Stomach smooth muscle (tissue), 2 donors: ENCODE data around the gene CPAMD8.
"Not testable (repeated sequence)": the region's sequence is repeated elsewhere in the genome, so short reads cannot be mapped to it uniquely, and the experiment has no call there.

Experiments
- H3K27ac ChIP-seq: one replicate; pipeline ENCODE4 v1.7.0; 2013; ENCODE audit warnings: mild to moderate bottlenecking, low read length, inconsistent platforms
- H3K27me3 ChIP-seq, 2 donors: one replicate each; pipeline ENCODE4 v1.7.0; 2013; ENCODE audit warnings: low read length in 2 of 2; ENCODE audit not compliant: insufficient read depth in 2 of 2, control insufficient read depth in 1 of 2
- H3K36me3 ChIP-seq, 2 donors: one replicate each; pipeline ENCODE4 v1.7.0; 2013; ENCODE audit warnings: low read length in 2 of 2; ENCODE audit not compliant: control insufficient read depth in 2 of 2, insufficient read depth in 2 of 2
- H3K4me1 ChIP-seq: one replicate; pipeline ENCODE4 v1.7.0; 2013; ENCODE audit warnings: low read length; ENCODE audit not compliant: control insufficient read depth, insufficient read depth
- H3K4me3 ChIP-seq, 2 donors: one replicate each; pipeline ENCODE4 v1.7.0; 2013; ENCODE audit warnings: low read length in 2 of 2
- H3K9ac ChIP-seq, 2 donors: one replicate each; pipeline ENCODE4 v1.7.0; 2013; ENCODE audit warnings: low read length in 2 of 2, mild to moderate bottlenecking in 1 of 2
- H3K9me3 ChIP-seq, 2 donors: one replicate each; pipeline ENCODE4 v1.7.0; 2013; ENCODE audit warnings: low read length in 2 of 2; ENCODE audit not compliant: control insufficient read depth in 2 of 2
- donor health status: healthy.
- donor health status: Pancreatic carcinoma.

Gene CPAMD8

DNA sequence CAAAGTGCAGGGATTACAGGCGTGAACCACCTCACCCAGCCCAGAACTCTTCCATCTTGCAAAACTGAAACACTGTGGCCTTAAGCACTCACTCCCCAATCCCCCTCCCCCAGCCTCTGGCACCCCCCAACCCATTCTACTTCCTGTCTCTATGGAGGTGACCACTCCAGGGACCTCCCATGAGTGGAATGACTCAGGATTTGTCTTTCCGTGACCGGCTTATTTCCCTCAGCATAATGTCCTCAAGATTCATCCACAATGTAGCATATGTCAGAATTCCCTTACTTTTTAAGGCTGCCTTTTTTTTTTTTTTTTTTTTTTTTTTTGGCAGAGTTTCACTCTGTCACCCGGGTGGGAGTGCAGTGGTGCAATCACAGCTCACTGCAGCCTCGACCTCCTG is 141.4 kb downstream of the CPAMD8 start:
- peaks cover 4 to 8% of the 10 kb centered on the region in 2 donors for H3K9me3 ChIP-seq
- no peak overlapping the region for H3K27ac ChIP-seq
- no peak overlapping the region for H3K4me3 ChIP-seq
- H3K36me3 ChIP-seq = no peaks in the 10 kb centered on the region
- peaks cover 11% of the 10 kb centered on the region for H3K4me1 ChIP-seq
- peaks cover 8 to 13% of the 10 kb centered on the region in 2 donors for H3K27me3 ChIP-seq
- no peak overlapping the region for H3K9ac ChIP-seq

DNA sequence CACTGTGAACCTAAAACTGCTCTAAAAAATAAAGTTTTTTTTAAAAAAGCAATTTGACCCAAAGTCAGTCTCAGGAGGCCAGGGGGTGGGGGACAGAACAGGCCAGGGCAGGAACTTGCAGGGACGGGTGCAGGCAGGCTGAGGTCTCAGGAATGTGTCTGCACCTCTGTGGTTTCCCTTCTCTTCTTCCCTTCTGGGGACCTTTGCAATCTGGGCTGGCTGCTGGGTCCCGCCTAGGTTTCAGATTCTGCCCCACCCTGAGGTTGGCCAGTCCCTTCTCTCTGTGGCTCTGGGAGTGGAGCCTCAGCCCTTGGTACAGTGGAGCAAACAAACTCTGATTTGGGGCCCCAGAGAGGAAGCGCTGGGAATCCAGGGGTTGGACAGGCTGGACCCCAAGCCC is 143.1 kb downstream of the CPAMD8 start:
- no peak overlapping the region for H3K27ac ChIP-seq
- peaks cover 3% of the 10 kb centered on the region for H3K4me1 ChIP-seq

DNA sequence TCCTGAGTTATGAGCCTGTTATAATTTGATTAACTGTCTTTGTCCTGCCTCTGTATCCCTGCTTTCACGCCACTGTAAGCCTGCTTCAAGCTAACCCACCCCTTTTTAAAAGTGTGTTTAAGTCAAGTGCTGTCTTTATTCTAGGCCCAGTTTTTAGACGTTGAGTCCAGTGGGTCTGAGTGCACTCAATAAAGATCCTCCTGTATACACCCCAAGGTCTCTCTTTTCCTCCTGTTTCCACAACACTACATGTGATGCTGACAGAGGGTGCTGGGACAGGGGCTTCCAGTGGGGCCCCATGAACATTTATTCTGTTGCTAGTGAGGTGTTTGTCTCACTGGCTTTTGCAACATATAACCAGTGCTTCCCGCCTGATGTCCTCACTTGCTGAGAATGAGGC is 144.5 kb downstream of the CPAMD8 start:
- Histone ChIP-seq H3K36me3 (peaks cover 17 to 18% of the 10 kb centered on the region in 2 donors), H3K27ac (no peak overlapping the region), H3K4me1 (peaks cover under 1% of the 10 kb centered on the region), H3K9ac (no peak overlapping the region), H3K27me3 (no peaks in the 10 kb centered on the region), H3K9me3 (peaks cover 4 to 8% of the 10 kb centered on the region in 2 donors), H3K4me3 (no peak overlapping the region)

More for the DNA sequence above, 143.1 kb downstream of the CPAMD8 start:
- Histone ChIP-seq H3K4me3 (no peak overlapping the region), H3K9me3 (peaks cover 4 to 8% of the 10 kb centered on the region in 2 donors), H3K36me3 (peaks cover 4 to 5% of the 10 kb centered on the region in 2 donors), H3K9ac (no peak overlapping the region), H3K27me3 (peaks cover 3% of the 10 kb centered on the region in 2 donors)

GRCh38 chr19:16880884-16881554 is 145.6 kb downstream of the CPAMD8 start:
- Histone ChIP-seq H3K36me3 (peaks cover 18 to 27% of the 10 kb centered on the region in 2 donors), H3K9me3 (peaks cover 4 to 8% of the 10 kb centered on the region in 2 donors), H3K4me1 (no peaks in the 10 kb centered on the region), H3K27ac (no peak overlapping the region), H3K27me3 (no peaks in the 10 kb centered on the region), H3K4me3 (no peak overlapping the region), H3K9ac (no peak overlapping the region)

GRCh38 chr19:16878181-16878965 is 148.2 kb downstream of the CPAMD8 start:
- H3K27me3 ChIP-seq = no peaks in the 10 kb centered on the region
- H3K27ac ChIP-seq = no peak overlapping the region
- H3K4me1 ChIP-seq = no peaks in the 10 kb centered on the region
- peaks cover 4 to 8% of the 10 kb centered on the region in 2 donors for H3K9me3 ChIP-seq
- H3K9ac ChIP-seq = no peak overlapping the region
- no peak overlapping the region for H3K4me3 ChIP-seq
- peaks cover 18 to 30% of the 10 kb centered on the region in 2 donors for H3K36me3 ChIP-seq

GRCh38 chr19:16877581-16877980 is 149.0 kb downstream of the CPAMD8 start:
- Histone ChIP-seq H3K9ac (no peak overlapping the region), H3K27ac (no peak overlapping the region), H3K36me3 (peaks cover 23 to 37% of the 10 kb centered on the region in 2 donors), H3K27me3 (no peaks in the 10 kb centered on the region), H3K4me1 (no peaks in the 10 kb centered on the region), H3K4me3 (no peak overlapping the region), H3K9me3 (peaks cover 4 to 5% of the 10 kb centered on the region in 2 donors)

DNA sequence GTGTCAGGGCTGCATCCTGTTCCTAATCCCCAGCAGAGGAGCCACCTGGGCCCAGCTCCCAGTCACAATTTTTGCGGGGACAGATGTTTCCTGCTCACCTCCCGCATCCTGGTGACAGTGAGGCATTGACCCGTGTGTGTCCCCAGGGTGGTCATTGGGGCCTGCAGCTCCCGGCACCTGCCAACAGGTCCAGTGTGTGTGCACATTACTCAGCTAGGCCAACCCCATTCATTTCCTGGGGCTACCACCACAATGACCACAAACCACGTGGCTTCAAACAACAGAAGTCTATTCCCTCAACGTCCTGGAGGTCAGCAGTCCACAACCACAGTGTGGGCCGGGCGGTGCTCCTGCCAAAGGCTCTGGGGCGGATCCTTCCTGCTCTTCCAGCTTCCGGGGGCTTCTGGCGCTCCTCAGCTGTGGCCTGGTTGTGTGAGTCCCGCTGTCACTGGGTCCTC is 149.7 kb downstream of the CPAMD8 start:
- Histone ChIP-seq H3K4me3 (no peak overlapping the region), H3K27me3 (no peaks in the 10 kb centered on the region), H3K36me3 (peaks cover 25 to 40% of the 10 kb centered on the region in 2 donors), H3K4me1 (no peaks in the 10 kb centered on the region), H3K27ac (no peak overlapping the region), H3K9me3 (peaks cover 3 to 4% of the 10 kb centered on the region in 2 donors), H3K9ac (no peak overlapping the region)

- no peaks in the 10 kb centered on the region for H3K4me1 ChIP-seq
- H3K9ac ChIP-seq = no peak overlapping the region
- H3K4me3 ChIP-seq = no peak overlapping the region
- H3K27ac ChIP-seq = no peak overlapping the region
- H3K27me3 ChIP-seq = no peaks in the 10 kb centered on the region
- peaks cover 36 to 49% of the 10 kb centered on the region in 2 donors for H3K36me3 ChIP-seq
- H3K9me3 ChIP-seq = no peaks in the 10 kb centered on the region
These were observed 150.7 kb downstream of the CPAMD8 start for GRCh38 chr19:16875584-16876555.

DNA sequence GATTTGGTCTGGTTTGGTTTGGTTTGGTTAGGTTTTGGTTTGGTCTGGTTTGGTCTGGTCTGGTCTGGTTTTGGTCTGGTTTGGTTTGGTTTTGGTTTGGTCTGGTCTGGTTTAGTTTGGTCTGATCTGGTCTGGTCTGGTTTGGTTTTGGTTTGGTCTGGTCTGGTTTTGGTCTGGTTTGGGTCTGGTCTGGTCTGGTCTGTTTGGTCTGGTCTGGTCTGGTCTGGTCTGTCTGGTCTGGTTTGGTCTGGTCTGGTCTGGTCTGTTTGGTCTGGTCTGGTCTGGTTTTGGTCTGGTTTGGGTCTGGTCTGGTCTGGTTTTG is 151.7 kb downstream of the CPAMD8 start:
- not testable (repeated sequence) for H3K27me3 ChIP-seq, H3K4me3 ChIP-seq, H3K4me1 ChIP-seq, H3K9me3 ChIP-seq, H3K9ac ChIP-seq
- Histone ChIP-seq H3K36me3 (peaks cover 35 to 50% of the 10 kb centered on the region in 2 donors), H3K27ac (peak overlapping the region; percentile 11)

- Histone ChIP-seq H3K4me1 (no peaks in the 10 kb centered on the region), H3K27me3 (no peaks in the 10 kb centered on the region), H3K36me3 (peaks cover 33 to 53% of the 10 kb centered on the region in 2 donors), H3K27ac (peak overlapping the region; percentile 11), H3K4me3 (no peak overlapping the region), H3K9me3 (no peaks in the 10 kb centered on the region), H3K9ac (no peak overlapping the region)
These were observed 152.2 kb downstream of the CPAMD8 start for GRCh38 chr19:16874250-16874977.
